Keratinocyte (primary cell): Measurements from ENCODE around the gene GALNT13. TPM values are rescaled to one million over a fixed set of nuclear protein-coding genes. Genes with fewer than 3 reads are reported as not detected.

Experiments used
- DNase-seq: peaks from one replicate; pipeline ENCODE4 v3.0.0-alpha.2; 2011; ENCODE audit warnings: low read depth, missing footprints, low spot score
- FAIRE-seq: peaks from 2 replicates; lab custom pipeline; 2011; peaks lifted over from hg19 to GRCh38; lab: Jason Lieb, UNC
- H2AFZ ChIP-seq: 2 replicates; pipeline ENCODE4 v1.6.0; 2012; ENCODE audit warnings: low read length, control low read depth, inconsistent platforms; ENCODE audit not compliant: control insufficient read depth
- H3K27ac ChIP-seq: 2 replicates; pipeline ENCODE4 v1.5.1; 2011; ENCODE audit warnings: low read length; ENCODE audit not compliant: control insufficient read depth, insufficient read depth
- H3K27me3 ChIP-seq: 3 replicates; pipeline ENCODE4 v1.6.0; 2011; ENCODE audit warnings: low read length; ENCODE audit not compliant: control insufficient read depth, insufficient read depth; ENCODE audit errors: extremely low read depth
- H3K36me3 ChIP-seq, 2 experiments: 2 replicates in 1 of 2; 3 replicates in 1 of 2; pipeline ENCODE4 v1.5.1; 2011; ENCODE audit warnings: low read length in 2 of 2, mild to moderate bottlenecking in 1 of 2; ENCODE audit not compliant: control insufficient read depth in 2 of 2, insufficient read depth in 2 of 2; ENCODE audit errors: extremely low read depth in 1 of 2
- H3K4me1 ChIP-seq: 3 replicates; pipeline ENCODE4 v1.5.1; 2011; ENCODE audit warnings: low read length; ENCODE audit not compliant: control insufficient read depth, insufficient read depth; ENCODE audit errors: extremely low read depth
- H3K4me2 ChIP-seq: 3 replicates; pipeline ENCODE4 v1.6.0; 2011; ENCODE audit warnings: low read depth, low read length; ENCODE audit not compliant: control insufficient read depth, insufficient read depth; ENCODE audit errors: extremely low read depth
- H3K4me3 ChIP-seq, 3 experiments: fragments of 200-600 bp in 1 of 3; sonication (generic) in 1 of 3; 2 replicates in 2 of 3; 3 replicates in 1 of 3; pipeline ENCODE4 v1.5.1; 2011 to 2016; ENCODE audit warnings: low read length in 3 of 3, mild to moderate bottlenecking in 3 of 3, control low read depth in 2 of 3, inconsistent platforms in 1 of 3, low read depth in 1 of 3, mixed read lengths in 1 of 3, mixed run types in 1 of 3, moderate library complexity in 1 of 3; ENCODE audit not compliant: control insufficient read depth in 2 of 3, insufficient read depth in 2 of 3; ENCODE audit errors: extremely low read depth in 1 of 3
- H3K79me2 ChIP-seq: 2 replicates; pipeline ENCODE4 v1.6.0; 2012; ENCODE audit warnings: low read length; ENCODE audit not compliant: control insufficient read depth, insufficient read depth
- H3K9ac ChIP-seq: 3 replicates; pipeline ENCODE4 v1.6.0; 2011; ENCODE audit warnings: low read length; ENCODE audit not compliant: control insufficient read depth, insufficient read depth; ENCODE audit errors: extremely low read depth
- H3K9me1 ChIP-seq: 3 replicates; pipeline ENCODE4 v1.6.0; 2011; ENCODE audit warnings: low read length; ENCODE audit not compliant: control insufficient read depth, insufficient read depth; ENCODE audit errors: extremely low read depth
- H3K9me3 ChIP-seq: 2 replicates; pipeline ENCODE4 v1.5.1; 2012; ENCODE audit warnings: low read depth, low read length; ENCODE audit not compliant: control insufficient read depth
- H4K20me1 ChIP-seq: 3 replicates; pipeline ENCODE4 v1.6.0; 2011; ENCODE audit warnings: low read length; ENCODE audit not compliant: control insufficient read depth, insufficient read depth; ENCODE audit errors: extremely low read depth
- CTCF ChIP-seq, 3 experiments: IDR thresholded peaks in 1 of 3; conservative IDR thresholded peaks in 1 of 3; optimal IDR thresholded peaks in 1 of 3; 2 replicates in 2 of 3; 3 replicates in 1 of 3; pipeline versions ENCODE3 to v1.5.1; 2011; ENCODE audit warnings: low read length in 3 of 3, mild to moderate bottlenecking in 3 of 3, moderate library complexity in 2 of 3, control low read depth in 1 of 3, inconsistent platforms in 1 of 3; ENCODE audit not compliant: insufficient read depth in 2 of 3; ENCODE audit errors: extremely low read depth in 1 of 3
- EZH2 ChIP-seq: IDR thresholded peaks from one replicate; pipeline ENCODE4 v1.6.1; 2012; ENCODE audit warnings: inconsistent platforms, mild to moderate bottlenecking, low read length, moderate library complexity
- dilution Hi-C: fragments of 300-500 bp; cut with MboI; formaldehyde crosslinking; loops from one replicate; pipeline ENCODE4 v1.7.0; 2020; ENCODE audit warnings: low sequenced_read_pairs; ENCODE audit not compliant: extremely low pct_ligation_motif_present
- polyA plus RNA-seq, 5 experiments: library from polyadenylated mRNA; depleted of rRNA in 3 of 5; stranded (reverse) in 3 of 5; stranded (forward) in 1 of 5; unstranded in 1 of 5; fragments of >200 nt; gene quantifications; 1 replicate in 1 of 5; 2 replicates in 3 of 5; 3 replicates in 1 of 5; pipeline versions ENCODE4 v1.2.1 to v1.2.3, GENCODE V29; 2011 to 2012; ENCODE audit warnings: missing spikeins in 2 of 5, low read depth in 1 of 5, low replicate concordance in 1 of 5

GALNT13 gene
- polyA plus RNA-seq, 1 donor (not counting 4 experiments of a cell fraction or from before 2014, with no cell fraction given): not detected

- DNase-seq: no peak
- H3K36me3 ChIP-seq: no peaks in the 10 kb centered on the region
- H3K27ac ChIP-seq: no peak overlapping the region
- no peak for FAIRE-seq
- H3K4me2 ChIP-seq: no peak overlapping the region
- TF ChIP-seq CTCF (optimal IDR thresholded peaks at IDR 0.05 in 1 of 3, IDR thresholded peaks at IDR 0.05 in 1 of 3, conservative IDR thresholded peaks at IDR 0.05 in 1 of 3; ENCODE audit: extremely low read depth in 1 of 3, insufficient read depth in 2 of 3, low read length in 3 of 3): no peak
- H4K20me1 ChIP-seq: no peaks in the 10 kb centered on the region
- no peak overlapping the region for H2AFZ ChIP-seq
- H3K9me1 ChIP-seq: no peaks in the 10 kb centered on the region
- H3K4me3 ChIP-seq: no peak overlapping the region
- dilution Hi-C loops: no loop called here
- no peak overlapping the region for H3K9ac ChIP-seq
- H3K27me3 ChIP-seq: no peaks in the 10 kb centered on the region
- no peaks in the 10 kb centered on the region for H3K4me1 ChIP-seq
- no peaks in the 10 kb centered on the region for H3K79me2 ChIP-seq
- H3K9me3 ChIP-seq: peaks cover 2% of the 10 kb centered on the region
These were observed 270.8 kb downstream of the GALNT13 start for GRCh38 chr2:154142480-154142879.

- Histone ChIP-seq H3K9me1 (no peaks in the 10 kb centered on the region), H4K20me1 (no peaks in the 10 kb centered on the region), H3K9ac (no peak overlapping the region), H3K36me3 (no peaks in the 10 kb centered on the region), H2AFZ (no peak overlapping the region), H3K4me2 (no peak overlapping the region), H3K9me3 (peaks cover 2% of the 10 kb centered on the region), H3K4me3 (no peak overlapping the region), H3K27ac (no peak overlapping the region), H3K4me1 (no peaks in the 10 kb centered on the region), H3K27me3 (no peaks in the 10 kb centered on the region), H3K79me2 (no peaks in the 10 kb centered on the region)
- TF ChIP-seq EZH2 (no peak), CTCF (optimal IDR thresholded peaks at IDR 0.05 in 1 of 3, IDR thresholded peaks at IDR 0.05 in 1 of 3, conservative IDR thresholded peaks at IDR 0.05 in 1 of 3; ENCODE audit: extremely low read depth in 1 of 3, insufficient read depth in 2 of 3, low read length in 3 of 3) (no peak)
- no peak for DNase-seq
- no peak for FAIRE-seq
- dilution Hi-C loops: no loop called here
These were observed 271.4 kb downstream of the GALNT13 start for GRCh38 chr2:154143105-154143504.
